SU-DHL-6 (cell line): ENCODE measurements around the gene CYFIP2.

Experiments used
- H2AFZ ChIP-seq: fragments of 200-600 bp; sonication (generic); 2 replicates; pipeline ENCODE4 v1.6.1; 2014; ENCODE audit warnings: low read depth, mild to moderate bottlenecking, moderate library complexity, mixed read lengths, antibody characterized with exemption, low read length; ENCODE audit not compliant: severe bottlenecking
- H3F3A ChIP-seq: fragments of 200-600 bp; shearing (Covaris generic); 2 replicates; pipeline ENCODE4 v1.6.0; 2016; ENCODE audit warnings: antibody characterized with exemption, mild to moderate bottlenecking; ENCODE audit not compliant: insufficient read depth
- H3K27ac ChIP-seq: fragments of 200-600 bp; sonication (generic); 2 replicates; pipeline ENCODE4 v1.5.1; 2016; ENCODE audit warnings: low read depth, mild to moderate bottlenecking, low read length, moderate library complexity, mixed read lengths
- H3K27me3 ChIP-seq: fragments of 200-600 bp; sonication (generic), shearing (Covaris generic); 2 replicates; pipeline ENCODE4 v1.6.0; 2014; ENCODE audit warnings: mild to moderate bottlenecking, low read length
- H3K36me3 ChIP-seq: fragments of 200-600 bp; sonication (generic); 2 replicates; pipeline ENCODE4 v1.6.1; 2014; ENCODE audit warnings: mild to moderate bottlenecking, low read length, mixed read lengths
- H3K4me2 ChIP-seq: fragments of 300-600, 200-600 bp; shearing (Covaris generic), sonication (generic); 2 replicates; pipeline ENCODE4 v1.6.0; 2014; ENCODE audit warnings: low read length, low read depth, mild to moderate bottlenecking; ENCODE audit not compliant: poor library complexity, severe bottlenecking
- H3K4me3 ChIP-seq: fragments of 200-600 bp; sonication (generic); 2 replicates; pipeline ENCODE4 v1.5.1; 2014; ENCODE audit warnings: antibody characterized with exemption, low read length, mild to moderate bottlenecking, mixed read lengths; ENCODE audit not compliant: insufficient read depth, poor library complexity, severe bottlenecking
- H3K79me2 ChIP-seq: fragments of 200-600 bp; sonication (generic); 2 replicates; pipeline ENCODE4 v1.6.1; 2014; ENCODE audit warnings: mild to moderate bottlenecking, low read length, moderate library complexity; ENCODE audit not compliant: insufficient read depth
- H3K9ac ChIP-seq: fragments of 200-600 bp; sonication (generic); 2 replicates; pipeline ENCODE4 v1.7.0; 2014; ENCODE audit warnings: mild to moderate bottlenecking, low read length
- H3K9me2 ChIP-seq: fragments of 200-600 bp; sonication (generic); replicated peaks from 2 replicates; pipeline ENCODE4 v1.6.1; 2014; ENCODE audit warnings: low read length; ENCODE audit not compliant: insufficient read depth
- H3K9me3 ChIP-seq: fragments of 200-600 bp; sonication (generic); 2 replicates; pipeline ENCODE4 v1.6.1; 2014; ENCODE audit warnings: low read length, mixed read lengths; ENCODE audit not compliant: insufficient read depth
- H4K20me1 ChIP-seq: fragments of 200-600 bp; sonication (generic); 2 replicates; pipeline ENCODE4 v1.6.1; 2014; ENCODE audit warnings: low read depth, mild to moderate bottlenecking, antibody characterized with exemption, low read length, moderate library complexity, mixed read lengths
- CTCF ChIP-seq: fragments of 200-600 bp; sonication (generic); IDR thresholded peaks from one replicate; pipeline ENCODE4 v1.5.1; 2017; ENCODE audit warnings: antibody characterized with exemption, mild to moderate bottlenecking, low read length, moderate library complexity; ENCODE audit not compliant: insufficient read depth, poor library complexity, severe bottlenecking
- EZH2phosphoT487 ChIP-seq: fragments of 200-600 bp; sonication (generic), shearing (Covaris generic); conservative IDR thresholded peaks from 2 replicates; pipeline ENCODE4 v1.6.1; 2018; ENCODE audit warnings: mild to moderate bottlenecking, antibody characterized with exemption, low read length, moderate library complexity, mixed read lengths

Gene CYFIP2

GRCh38 chr5:157282150-157282549, 16.2 kb downstream of the CYFIP2 start:
- Histone ChIP-seq H3K9me3 (no peaks in the 10 kb centered on the region), H3F3A (peaks cover 46% of the 10 kb centered on the region), H3K27me3 (no peaks in the 10 kb centered on the region), H3K4me3 (no peak overlapping the region), H3K9ac (0 out of 2 replicates have a peak overlapping the region, but pooled peaks have one; percentile 25), H3K9me2 (no peaks in the 10 kb centered on the region), H3K79me2 (peaks cover 89% of the 10 kb centered on the region), H2AFZ (no peak overlapping the region), H3K4me2 (peak overlapping the region; percentile 53), H4K20me1 (peaks cover 11% of the 10 kb centered on the region), H3K36me3 (peaks cover 20% of the 10 kb centered on the region), H3K27ac (peak overlapping the region; percentile 79)
- TF ChIP-seq CTCF: no peak
- TF ChIP-seq EZH2phosphoT487: no peak

- Histone ChIP-seq H3K4me2 (peak overlapping the region; percentile 53), H3K9ac (peak overlapping the region; percentile 37), H3F3A (peaks cover 35% of the 10 kb centered on the region), H3K27ac (peak overlapping the region; percentile 79), H3K9me2 (no peaks in the 10 kb centered on the region), H3K27me3 (no peaks in the 10 kb centered on the region), H3K9me3 (no peaks in the 10 kb centered on the region), H2AFZ (no peak overlapping the region), H3K4me3 (no peak overlapping the region), H4K20me1 (peaks cover 11% of the 10 kb centered on the region), H3K36me3 (peaks cover 24% of the 10 kb centered on the region), H3K79me2 (peaks cover 82% of the 10 kb centered on the region)
- TF ChIP-seq CTCF (no peak), EZH2phosphoT487 (no peak)
Observed at GRCh38 chr5:157283434-157283833, 17.5 kb downstream of the CYFIP2 start.

GRCh38 chr5:157284458-157285212, 18.7 kb downstream of the CYFIP2 start:
- Histone ChIP-seq H3K4me3 (no peak overlapping the region), H3K27ac (peak overlapping the region; percentile 79; the same call in 1 of the 2 replicates), H2AFZ (no peak overlapping the region), H4K20me1 (peaks cover 11% of the 10 kb centered on the region), H3K9me3 (no peaks in the 10 kb centered on the region), H3K9ac (no peak overlapping the region), H3K4me2 (peak overlapping the region; percentile 53), H3K79me2 (peaks cover 70% of the 10 kb centered on the region), H3F3A (peaks cover 28% of the 10 kb centered on the region), H3K27me3 (no peaks in the 10 kb centered on the region), H3K9me2 (no peaks in the 10 kb centered on the region), H3K36me3 (peaks cover 34% of the 10 kb centered on the region)
- TF ChIP-seq CTCF: no peak
- no peak for TF ChIP-seq EZH2phosphoT487
